GM12874 (cell line): ENCODE measurements around the gene EBF4.

ENCODE experiments used
- CTCF ChIP-seq: IDR thresholded peaks from 2 replicates; pipeline ENCODE4 v1.5.1; 2011; ENCODE audit warnings: low read depth, mild to moderate bottlenecking, control low read depth, low read length, moderate library complexity; ENCODE audit not compliant: insufficient read depth

The EBF4 gene

GRCh38 chr20:2729791-2730190, 37.2 kb downstream of the EBF4 start:
- no peak for TF ChIP-seq CTCF

- TF ChIP-seq CTCF, result no peak
Measured at GRCh38 chr20:2734899-2735298, 42.3 kb downstream of the EBF4 start.

GRCh38 chr20:2736441-2736840, 43.9 kb downstream of the EBF4 start:
- TF ChIP-seq CTCF, result no peak

- TF ChIP-seq CTCF, result no peak
Measured at GRCh38 chr20:2738331-2739041, 45.9 kb downstream of the EBF4 start.

GRCh38 chr20:2739042-2739398, 46.4 kb downstream of the EBF4 start:
- no peak for TF ChIP-seq CTCF

- TF ChIP-seq CTCF, result no peak
Measured at GRCh38 chr20:2740702-2741101, 48.1 kb downstream of the EBF4 start.

GRCh38 chr20:2741463-2741862, 48.9 kb downstream of the EBF4 start:
- TF ChIP-seq CTCF, result no peak
